Glomerular endothelial cell (primary cell): ENCODE measurements around the gene BRD3. TPM values are rescaled to one million over a fixed set of nuclear protein-coding genes. Genes with fewer than 3 reads are reported as not detected.
"Not testable (repeated sequence)": the region's sequence is repeated elsewhere in the genome, so short reads cannot be mapped to it uniquely, and the experiment has no call there.

Experiments
- DNase-seq: peaks from one replicate; pipeline ENCODE4 v3.0.0-alpha.2; 2011; ENCODE audit warnings: low read depth, low spot score; ENCODE audit errors: extremely low read depth
- total RNA-seq: library from RNA; depleted of rRNA; stranded (reverse); fragments of >200 nt; gene quantifications from 2 replicates; pipeline ENCODE4 v1.2.3, GENCODE V29; 2015

BRD3 gene
- total RNA-seq, 1 donor from 2014 or later: 40.7 TPM

GRCh38 chr9:133995012-133995896 is 72.6 kb downstream of the BRD3 start:
- DNase-seq: no peak

- DNase-seq: no peak
These were observed 73.3 kb downstream of the BRD3 start for GRCh38 chr9:133994353-133995011.

- DNase-seq: no peak
These were observed 74.1 kb downstream of the BRD3 start for GRCh38 chr9:133993635-133994253.

- DNase-seq: no peak
These were observed 74.8 kb downstream of the BRD3 start for GRCh38 chr9:133992780-133993634.

- no peak for DNase-seq
These were observed 75.7 kb downstream of the BRD3 start, which contains the start of gene VAV2 for GRCh38 chr9:133991964-133992779. Gene VAV2 (minus strand): TSS chr9:133992324. CDS start chr9:133992278, 46 bp downstream.

- DNase-seq: no peak
These were observed 76.5 kb downstream of the BRD3 start for GRCh38 chr9:133991214-133991921.

GRCh38 chr9:133990366-133991213 is 77.2 kb downstream of the BRD3 start:
- DNase-seq: peak; percentile 18

- DNase-seq: no peak
These were observed 78.0 kb downstream of the BRD3 start for GRCh38 chr9:133989625-133990365.

- not testable (repeated sequence) for DNase-seq
These were observed 79.1 kb downstream of the BRD3 start for GRCh38 chr9:133988771-133989170.

GRCh38 chr9:133987946-133988665 is 79.7 kb downstream of the BRD3 start:
- DNase-seq: no peak

GRCh38 chr9:133987446-133987788 is 80.4 kb downstream of the BRD3 start:
- DNase-seq: no peak

GRCh38 chr9:133986774-133987445 is 80.9 kb downstream of the BRD3 start:
- DNase-seq: no peak

GRCh38 chr9:133986061-133986460 is 81.8 kb downstream of the BRD3 start:
- no peak for DNase-seq

- no peak for DNase-seq
These were observed 84.7 kb downstream of the BRD3 start for GRCh38 chr9:133982971-133983720.

- no peak for DNase-seq
These were observed 85.7 kb downstream of the BRD3 start for GRCh38 chr9:133981958-133982681.
